T1000 (cell line): ENCODE results near the gene CALML4.

Experiments
- DNase-seq: peaks from one replicate; lab custom pipeline; 2025; ENCODE audit warnings: mixed read lengths; lab: John Stamatoyannopoulos, UW

Gene CALML4

DNA sequence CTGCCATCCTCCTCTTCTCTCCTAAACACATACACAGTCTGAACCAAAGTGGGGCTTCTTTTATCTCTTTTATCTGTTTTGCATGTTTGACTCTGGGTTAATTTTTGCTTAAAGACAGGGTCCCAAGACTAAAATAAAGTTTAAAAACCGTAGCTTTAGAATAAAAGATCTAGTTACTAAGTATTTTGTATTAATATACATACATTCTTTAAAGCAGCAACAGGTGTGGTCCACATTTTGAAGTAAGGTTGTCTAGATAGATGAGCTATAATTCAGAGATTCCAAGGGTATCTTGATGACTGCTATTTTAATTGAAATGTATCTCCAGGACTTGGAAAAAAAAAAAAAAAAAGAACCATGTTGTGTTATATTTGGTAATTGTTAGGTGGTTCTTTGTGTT is 61.3 kb downstream of the CALML4 start:
- no peak for DNase-seq

DNA sequence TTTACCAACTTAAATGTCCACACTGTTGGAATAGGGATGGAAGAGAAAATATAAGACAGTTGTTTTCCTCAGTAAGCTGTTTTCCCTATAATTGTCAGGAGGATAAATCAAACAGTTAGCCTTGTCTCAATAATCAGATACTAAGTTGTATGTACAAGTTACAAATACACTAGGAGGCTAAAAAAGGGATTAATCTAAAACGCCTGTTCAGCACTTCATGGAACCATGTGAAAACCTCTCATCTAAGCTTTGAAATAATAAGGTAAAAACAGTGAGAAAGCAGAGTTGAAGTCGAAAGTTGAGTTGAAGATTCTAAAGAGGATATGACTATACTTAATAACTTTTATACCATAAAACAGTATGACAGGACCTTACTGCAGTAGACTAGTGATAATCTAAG is 62.0 kb downstream of the CALML4 start:
- DNase-seq: no peak
